HG03378 (cell line): ENCODE results near the gene ARHGAP25.

Source experiments
- ATAC-seq: cut with Tn5 transposase; IDR thresholded peaks from one replicate; pipeline ENCODE4 v1.9.1; 2021; ENCODE audit warnings: mild to moderate bottlenecking, moderate library complexity; ENCODE audit not compliant: unreplicated experiment

Gene ARHGAP25

DNA sequence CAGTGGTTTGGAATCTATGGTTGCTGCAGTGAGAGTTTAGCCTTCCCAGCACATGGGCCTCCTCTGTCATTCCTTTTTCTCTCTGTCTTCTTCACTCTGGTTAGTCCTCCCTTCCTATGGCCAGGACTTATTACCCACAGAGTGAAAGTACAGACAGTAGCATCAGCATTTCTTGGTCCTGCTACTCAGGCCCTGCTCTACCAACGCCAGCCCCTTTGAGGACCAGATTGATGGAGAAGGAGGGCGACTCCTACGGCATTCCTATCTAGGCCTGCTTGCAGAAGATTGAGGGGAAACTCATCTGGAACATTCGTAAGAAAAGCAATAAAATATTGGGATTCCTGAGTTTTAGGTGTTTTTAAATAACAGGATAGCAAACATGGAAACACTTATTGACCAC, 93.1 kb downstream of the ARHGAP25 start:
- ATAC-seq: no peak

GRCh38 chr2:68828887-68829708, 94.5 kb downstream of the ARHGAP25 start:
- ATAC-seq: no peak

DNA sequence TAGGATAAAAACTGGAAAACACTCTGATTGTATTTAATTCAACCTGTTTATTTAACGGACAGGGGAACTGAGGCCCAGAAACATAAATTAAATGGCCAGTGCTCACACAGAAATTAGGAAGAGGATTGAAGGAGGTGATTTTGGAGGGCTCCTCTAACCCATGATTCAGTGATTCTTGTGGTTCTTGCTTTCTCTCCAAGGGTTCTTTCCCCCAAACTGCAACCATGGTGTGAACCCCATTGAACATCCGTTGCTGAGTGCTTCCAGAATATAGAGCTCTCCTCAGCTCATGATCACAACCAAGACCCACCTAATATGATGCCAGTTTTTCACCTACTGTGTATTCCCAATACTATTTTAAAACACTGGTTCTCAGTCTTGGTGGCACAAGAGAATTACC, 95.1 kb downstream of the ARHGAP25 start:
- no peak for ATAC-seq

- no peak for ATAC-seq
Measured at GRCh38 chr2:68831686-68832232, 97.1 kb downstream of the ARHGAP25 start.

DNA sequence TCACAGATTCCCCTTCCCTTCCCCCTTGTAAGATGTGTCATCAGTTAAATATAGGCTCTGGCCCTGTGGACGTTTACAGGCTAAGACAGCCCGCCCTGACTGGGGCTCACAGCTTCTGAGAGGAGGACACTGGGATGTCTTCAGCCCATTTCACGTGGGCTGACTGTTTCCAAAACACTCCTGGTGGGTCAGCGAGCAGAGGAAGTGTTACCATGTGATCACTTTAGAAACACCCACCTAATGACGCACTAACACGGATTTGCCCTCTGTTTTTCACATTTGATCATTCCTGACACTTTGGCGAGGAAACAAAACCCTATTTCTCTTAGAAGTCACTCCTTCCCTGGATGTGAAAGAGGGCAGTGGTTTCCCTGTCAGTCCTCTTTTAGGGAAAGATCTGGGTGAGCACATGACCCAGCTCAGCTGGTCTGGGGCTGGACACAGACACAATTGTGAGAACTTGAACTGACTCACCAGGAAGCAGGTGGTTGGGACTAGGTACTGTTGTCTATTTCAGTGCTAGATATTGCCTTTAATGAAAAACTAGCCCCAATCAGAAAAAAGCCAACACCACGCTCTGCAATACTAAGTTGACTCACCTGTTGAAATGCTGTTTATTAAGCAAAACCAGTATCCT, 97.7 kb downstream of the ARHGAP25 start:
- ATAC-seq: peak; percentile 80

- no peak for ATAC-seq
Measured at GRCh38 chr2:68833162-68833561, 98.6 kb downstream of the ARHGAP25 start.

DNA sequence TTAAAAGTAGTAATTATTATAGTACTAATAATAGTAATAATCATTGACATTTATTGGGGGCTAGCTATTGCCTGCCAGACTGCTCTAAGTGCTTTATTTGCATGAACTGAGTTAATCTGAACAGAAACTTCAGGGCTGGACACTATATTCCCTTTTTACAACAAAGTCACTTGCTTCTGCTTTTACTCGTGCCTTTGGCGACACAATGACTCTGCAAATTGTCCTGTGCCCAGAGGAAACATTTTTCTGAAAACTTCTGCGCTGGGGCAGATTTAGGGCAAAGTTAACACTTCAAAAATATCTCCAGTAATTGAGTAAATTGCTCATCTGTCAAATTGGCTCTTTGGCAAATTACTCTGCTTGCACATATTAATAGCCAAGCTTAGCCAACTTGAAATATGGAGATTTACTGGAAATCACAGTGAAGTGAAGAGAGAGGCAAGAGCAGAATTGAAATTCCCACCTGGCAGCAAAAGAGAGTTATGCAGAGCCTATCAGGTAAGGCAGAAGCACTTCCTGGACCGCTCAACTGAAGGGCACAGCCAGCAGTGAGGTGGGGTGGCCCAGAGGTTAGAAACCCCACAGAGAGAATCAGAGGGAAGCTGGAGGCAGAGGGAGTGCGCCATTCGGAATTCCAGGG, 100.2 kb downstream of the ARHGAP25 start:
- ATAC-seq: no peak

DNA sequence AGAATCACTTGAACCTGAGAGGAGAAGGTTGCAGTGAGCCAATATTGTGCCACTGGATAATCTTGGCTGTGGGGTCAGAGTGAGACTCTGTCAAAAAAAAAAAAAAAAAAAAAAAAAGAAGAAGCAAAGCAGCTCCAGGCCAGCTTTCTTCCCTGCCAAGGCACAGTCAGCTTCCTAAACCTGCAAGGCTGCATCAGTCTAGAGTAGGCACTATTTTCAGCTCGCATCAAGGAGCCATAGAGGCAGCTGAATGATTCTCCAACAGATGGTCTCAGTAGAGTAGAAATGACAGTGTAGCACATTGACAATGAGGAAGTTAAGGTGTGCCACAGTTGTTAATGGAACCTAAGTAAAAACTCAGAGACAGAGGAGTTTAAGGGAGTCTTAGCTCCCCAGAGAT, 101.0 kb downstream of the ARHGAP25 start:
- ATAC-seq: no peak

DNA sequence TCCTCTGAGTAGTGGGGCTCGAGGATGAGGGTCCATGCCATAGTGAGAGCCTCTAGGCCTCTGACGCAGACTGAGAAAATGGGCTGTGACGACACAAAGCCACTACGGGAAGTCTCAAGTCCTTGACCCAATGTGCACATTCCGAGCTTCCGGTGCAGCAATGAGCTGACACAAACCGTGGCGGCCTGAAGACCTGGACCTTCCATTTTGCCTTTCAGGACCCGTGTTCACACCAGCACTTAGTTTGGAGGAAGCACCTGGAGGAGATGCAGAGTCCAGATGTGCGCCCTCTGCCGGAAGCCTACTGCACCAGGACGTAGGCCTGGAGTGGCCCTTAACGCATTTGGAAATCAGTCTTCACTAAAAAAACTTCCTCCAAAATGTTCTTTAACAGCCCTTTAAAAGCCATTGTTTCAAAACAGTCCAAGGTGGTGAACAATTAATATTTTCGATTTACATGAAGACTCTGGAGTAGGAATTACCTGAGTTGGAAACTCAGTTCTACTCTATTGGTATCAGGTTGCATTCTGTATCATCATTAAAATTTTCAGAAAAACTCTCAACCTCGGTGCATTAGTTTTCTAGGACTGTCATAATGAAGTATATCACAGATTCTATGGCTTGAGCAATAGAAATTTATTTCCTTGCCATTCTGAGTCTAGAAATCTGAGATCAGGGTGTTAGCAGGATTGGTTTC, 102.7 kb downstream of the ARHGAP25 start:
- no peak for ATAC-seq

DNA sequence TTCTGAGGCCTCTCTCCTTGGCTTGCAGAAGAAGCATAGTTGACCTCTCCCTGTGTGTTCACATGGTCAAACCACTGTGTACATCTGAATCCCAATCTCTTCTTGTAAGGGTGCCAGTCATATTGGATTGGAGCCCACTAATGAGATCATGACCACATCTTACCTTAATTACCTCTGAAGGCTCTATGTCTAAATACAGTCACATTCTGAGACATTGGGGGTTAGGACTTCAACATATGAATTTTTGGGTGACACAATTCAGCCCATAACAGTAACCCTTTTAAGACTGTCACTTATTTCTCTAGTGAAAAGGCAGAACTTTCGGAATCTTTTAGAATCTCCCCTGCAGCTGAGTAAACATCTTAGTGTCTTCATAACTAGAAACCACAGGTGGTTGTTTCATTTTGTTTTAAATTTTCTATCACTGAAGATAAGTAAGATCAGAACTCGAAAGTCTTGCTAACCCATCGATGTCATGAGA, 103.3 kb downstream of the ARHGAP25 start:
- ATAC-seq: no peak

DNA sequence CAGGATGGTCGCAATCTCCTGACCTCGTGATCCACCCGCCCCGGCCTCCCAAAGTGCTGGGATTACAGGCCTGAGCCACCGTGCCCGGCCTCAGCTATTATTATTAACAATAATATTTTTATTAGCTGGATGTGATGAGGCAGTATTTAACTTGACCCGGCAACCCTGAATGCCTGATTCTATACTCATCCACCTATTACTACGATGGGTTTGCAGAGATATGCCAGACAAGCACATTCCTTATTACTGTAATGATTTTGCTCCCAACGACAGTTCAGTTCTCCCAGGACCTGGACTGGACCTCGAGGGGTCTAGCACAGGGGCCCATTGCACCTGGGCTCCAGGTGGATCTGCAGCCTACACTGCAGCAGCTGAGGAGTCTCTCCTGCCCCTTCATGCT, 104.0 kb downstream of the ARHGAP25 start:
- no peak for ATAC-seq

DNA sequence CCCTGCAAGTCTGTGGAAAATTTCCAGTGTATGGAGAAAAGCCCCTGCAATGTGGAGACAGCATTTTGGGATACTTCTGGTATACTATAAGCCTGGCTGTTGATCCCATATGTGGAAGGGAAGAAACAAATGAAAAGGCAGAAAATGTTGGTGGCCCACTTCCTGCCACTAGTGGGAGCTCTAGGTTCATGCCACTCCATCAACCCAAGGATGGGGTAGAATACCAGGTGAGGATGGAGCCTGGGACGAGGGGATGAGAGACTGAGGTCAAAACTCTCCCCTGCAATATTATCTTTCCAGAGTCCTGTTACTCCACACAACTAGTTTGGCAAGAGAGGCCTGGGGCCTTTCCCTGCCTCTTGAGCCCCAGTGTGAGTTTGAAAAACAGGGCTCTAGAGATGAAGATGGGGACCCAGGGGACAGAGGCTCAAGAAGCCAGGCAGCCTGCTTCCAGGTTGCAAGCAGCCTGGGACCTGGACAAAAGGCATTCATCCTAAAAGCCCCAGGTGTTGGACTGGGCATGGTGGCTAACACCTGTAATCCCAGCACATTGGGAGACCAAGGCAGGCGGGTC, 104.7 kb downstream of the ARHGAP25 start:
- ATAC-seq: no peak

GRCh38 chr2:68845043-68845442, 110.4 kb downstream of the ARHGAP25 start:
- no peak for ATAC-seq

GRCh38 chr2:68846091-68846490, 111.5 kb downstream of the ARHGAP25 start:
- no peak for ATAC-seq

DNA sequence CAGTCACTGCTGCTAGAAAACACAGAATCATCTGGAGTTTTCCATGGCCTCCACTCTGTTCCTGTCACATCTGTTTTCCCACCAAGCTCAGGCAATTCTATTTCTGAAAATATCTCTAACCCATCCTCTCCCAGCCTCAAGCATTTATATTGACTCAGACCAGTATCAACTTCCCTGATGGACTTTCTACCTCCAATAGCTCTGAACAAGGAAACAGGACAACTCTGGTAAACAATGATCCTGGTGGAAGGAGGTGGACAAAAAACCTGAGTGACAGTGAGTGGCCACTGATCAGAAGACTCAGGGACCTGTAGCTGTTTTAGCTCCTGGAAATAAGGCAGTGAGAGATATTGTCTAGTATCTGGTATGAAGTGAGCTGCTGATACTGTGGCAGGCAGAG, 113.1 kb downstream of the ARHGAP25 start:
- no peak for ATAC-seq

DNA sequence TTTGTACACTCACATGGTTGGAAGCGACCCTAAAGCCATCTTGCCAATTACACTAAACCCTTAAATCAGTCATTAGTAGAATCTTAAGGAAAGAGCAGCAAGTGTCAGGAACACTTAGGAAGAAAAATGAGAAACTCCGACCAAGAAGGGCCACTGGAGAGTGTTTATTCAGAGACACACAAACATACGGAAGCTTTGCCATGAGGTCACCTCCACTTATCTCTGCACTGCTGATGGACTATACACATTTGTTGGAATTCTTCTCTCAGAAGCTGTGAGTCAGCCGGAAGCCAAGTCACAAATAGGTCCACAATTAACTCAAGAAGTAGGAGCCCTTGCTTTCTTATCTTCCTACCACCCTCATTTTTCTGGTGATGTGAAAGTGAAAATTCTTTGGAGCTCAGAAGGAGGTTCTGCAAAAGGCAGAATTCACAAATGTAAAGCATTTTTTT, 115.0 kb downstream of the ARHGAP25 start:
- ATAC-seq: no peak

GRCh38 chr2:68850524-68850923, 115.9 kb downstream of the ARHGAP25 start:
- no peak for ATAC-seq

- ATAC-seq: no peak
Measured at GRCh38 chr2:68853035-68853434, 118.4 kb downstream of the ARHGAP25 start.

DNA sequence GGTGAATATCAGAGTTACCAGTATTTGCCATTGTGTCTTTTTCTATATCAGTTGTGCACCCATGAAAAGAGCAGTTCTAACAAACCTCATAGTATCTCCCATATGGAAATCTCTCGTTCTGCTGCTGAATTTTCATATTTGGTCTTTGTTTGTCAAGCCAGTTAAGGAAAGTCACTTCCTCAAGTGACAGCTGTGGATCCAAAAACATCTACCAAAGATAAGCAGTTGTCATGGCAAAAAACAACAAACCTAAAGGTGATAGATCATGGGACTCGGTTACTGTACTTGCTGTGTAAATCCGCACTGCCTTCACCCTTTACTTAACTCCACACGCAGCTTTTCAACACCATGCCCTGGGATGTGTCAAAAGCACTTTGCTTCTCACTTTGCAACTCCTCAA, 119.3 kb downstream of the ARHGAP25 start:
- ATAC-seq: no peak

DNA sequence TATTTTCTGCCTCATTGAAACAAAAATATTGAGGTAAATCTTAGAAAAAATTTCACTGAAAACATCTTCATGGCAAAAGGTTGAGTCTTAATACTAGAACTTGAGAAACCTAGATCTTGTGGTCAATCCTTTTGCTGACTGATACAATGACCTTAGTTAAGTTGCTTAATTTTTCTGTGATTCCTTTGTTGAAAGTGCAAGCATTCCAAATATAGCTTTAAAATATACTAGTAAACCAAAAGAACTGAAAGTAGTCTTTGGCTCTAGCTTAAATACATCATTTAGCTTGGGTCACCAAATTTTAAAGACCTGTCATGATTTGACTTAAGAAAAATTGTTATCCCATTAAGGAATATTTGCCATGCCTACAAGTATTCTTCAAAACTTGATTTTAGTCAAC, 119.9 kb downstream of the ARHGAP25 start:
- ATAC-seq: no peak

GRCh38 chr2:68855550-68855949, 120.9 kb downstream of the ARHGAP25 start:
- no peak for ATAC-seq
